EL (cell line): Measurements from ENCODE around the gene TBX1.
"Not testable (repeated sequence)": the region's sequence is repeated elsewhere in the genome, so short reads cannot be mapped to it uniquely, and the experiment has no call there.

Experiments
- DNase-seq: peaks from one replicate; pipeline ENCODE4 v3.0.0-alpha.2; 2016

The TBX1 gene

GRCh38 chr22:19723232-19723982, 37.2 kb upstream of the TBX1 start, which contains the start of gene GP1BB:
TSS of gene GP1BB (plus strand) at chr22:19723539. CDS start at chr22:19723570, 31 bp downstream.
- DNase-seq, result no peak

GRCh38 chr22:19723983-19724827, 36.4 kb upstream of the TBX1 start:
- no peak for DNase-seq

DNA sequence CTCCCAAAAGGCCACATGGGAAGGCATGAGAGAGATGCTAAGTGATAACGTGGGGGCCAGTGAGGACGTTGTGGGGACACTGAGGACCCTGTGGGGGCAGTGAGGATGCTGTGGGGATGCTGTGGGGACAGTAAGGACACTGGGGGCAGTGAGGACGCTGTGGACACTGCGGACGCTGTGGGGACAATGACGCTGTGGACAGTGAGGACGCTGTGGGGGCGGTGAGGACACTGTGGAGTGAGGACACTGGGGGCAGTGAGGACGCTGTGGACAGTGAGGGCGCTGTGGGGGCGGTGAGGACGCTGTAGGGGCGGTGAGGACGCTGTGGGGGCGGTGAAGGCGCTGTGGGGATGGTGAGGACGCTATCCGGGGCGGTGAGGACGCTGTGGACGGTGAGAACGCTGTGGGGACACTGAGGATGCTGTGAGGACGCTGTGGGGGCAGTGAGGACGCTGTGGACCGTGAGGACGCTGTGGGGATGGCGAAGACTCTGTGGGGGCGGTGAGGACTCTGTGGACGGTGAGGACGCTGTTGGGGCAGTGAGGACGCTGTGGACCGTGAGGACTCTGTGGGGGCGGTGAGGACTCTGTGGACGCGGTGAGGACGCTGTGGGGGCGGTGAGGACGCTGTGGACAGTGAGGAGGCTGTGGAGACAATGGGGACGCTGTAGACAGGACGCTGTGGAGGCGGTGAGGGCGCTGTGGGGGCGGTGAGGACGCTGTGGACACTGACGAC, 35.5 kb upstream of the TBX1 start:
- DNase-seq, result no peak

- DNase-seq, result not testable (repeated sequence)
These were observed 34.4 kb upstream of the TBX1 start for GRCh38 chr22:19726064-19726788.

- DNase-seq, result no peak
These were observed 33.0 kb upstream of the TBX1 start for GRCh38 chr22:19727310-19728150.

GRCh38 chr22:19728271-19728670, 32.3 kb upstream of the TBX1 start:
- DNase-seq, result no peak

- no peak for DNase-seq
These were observed 31.7 kb upstream of the TBX1 start for GRCh38 chr22:19728836-19729235.

- no peak for DNase-seq
These were observed 31.1 kb upstream of the TBX1 start for GRCh38 chr22:19729507-19729906.

GRCh38 chr22:19730198-19730597, 30.4 kb upstream of the TBX1 start:
- DNase-seq, result no peak

- peak; percentile 79 for DNase-seq
These were observed 29.8 kb upstream of the TBX1 start for GRCh38 chr22:19730655-19731360.

DNA sequence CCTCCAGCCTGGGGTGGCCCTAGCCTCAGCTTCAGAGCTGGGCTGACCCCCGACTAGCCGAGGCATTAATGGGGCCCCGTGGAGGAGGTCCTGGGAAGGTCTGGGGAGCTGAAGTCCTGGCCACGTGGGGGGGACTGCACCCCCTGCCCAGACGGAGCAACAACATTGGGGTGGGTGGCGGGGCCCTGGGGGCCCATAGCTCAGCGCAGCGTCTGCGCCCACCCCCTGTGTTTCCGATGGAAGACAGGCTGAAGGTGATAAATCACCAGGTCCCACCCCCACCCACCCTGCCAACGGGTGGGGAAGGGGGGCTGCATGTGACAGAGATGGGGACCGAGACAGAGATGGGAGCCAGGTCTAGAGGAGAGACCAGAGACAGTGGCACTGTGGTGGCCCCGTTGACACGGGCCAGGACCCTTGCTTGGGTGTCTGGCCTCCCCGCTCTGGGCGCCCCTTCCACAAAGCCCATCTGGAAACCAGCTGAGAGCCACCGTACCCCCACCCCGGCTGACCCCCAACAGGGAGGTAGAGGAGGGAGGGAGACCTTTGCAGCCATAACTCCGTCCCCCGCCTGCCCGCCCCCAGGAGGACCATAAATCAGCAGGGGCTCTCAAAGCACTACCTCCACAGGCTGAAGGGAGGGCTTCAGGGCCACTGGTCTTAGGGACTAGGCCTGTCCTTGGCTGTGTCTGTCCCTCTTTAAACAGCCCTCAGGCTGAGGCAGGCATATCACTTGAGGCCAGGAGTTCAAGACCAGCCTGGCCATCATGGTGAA, 29.0 kb upstream of the TBX1 start:
- DNase-seq, result no peak

DNA sequence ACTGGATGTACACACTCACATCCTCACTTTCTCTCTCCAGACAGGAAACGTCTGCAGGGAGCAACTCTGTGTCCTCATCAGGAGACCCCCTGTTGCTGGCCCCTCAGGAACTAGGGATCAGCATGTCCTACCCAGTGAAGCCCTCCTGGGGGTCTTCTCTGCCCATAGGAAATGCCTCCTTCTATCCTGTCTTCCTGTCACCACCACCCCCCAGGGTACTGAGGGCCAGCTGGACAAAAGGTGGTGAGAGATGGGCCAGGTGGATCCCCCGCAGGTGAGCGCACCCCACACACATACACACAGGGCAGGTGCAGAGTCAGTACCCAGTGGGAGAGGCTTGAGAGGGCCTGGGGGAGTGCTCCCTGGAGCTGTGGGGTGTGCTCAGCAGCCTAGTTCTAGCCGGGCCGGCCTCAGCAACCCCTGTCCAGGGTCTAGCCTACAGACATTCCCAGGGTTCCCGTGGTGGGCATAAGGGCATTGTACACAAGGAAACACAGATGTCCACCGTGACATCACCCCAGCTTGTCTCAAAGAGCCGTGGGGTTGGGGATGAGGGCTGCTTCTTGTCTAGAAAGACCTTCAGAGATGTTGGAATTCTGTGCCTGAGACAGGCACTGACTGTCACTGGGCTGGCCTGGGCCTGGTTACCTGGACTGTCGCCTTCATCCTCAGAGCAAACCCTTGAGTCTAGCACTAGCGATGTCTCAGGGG, 28.0 kb upstream of the TBX1 start:
- no peak for DNase-seq

DNA sequence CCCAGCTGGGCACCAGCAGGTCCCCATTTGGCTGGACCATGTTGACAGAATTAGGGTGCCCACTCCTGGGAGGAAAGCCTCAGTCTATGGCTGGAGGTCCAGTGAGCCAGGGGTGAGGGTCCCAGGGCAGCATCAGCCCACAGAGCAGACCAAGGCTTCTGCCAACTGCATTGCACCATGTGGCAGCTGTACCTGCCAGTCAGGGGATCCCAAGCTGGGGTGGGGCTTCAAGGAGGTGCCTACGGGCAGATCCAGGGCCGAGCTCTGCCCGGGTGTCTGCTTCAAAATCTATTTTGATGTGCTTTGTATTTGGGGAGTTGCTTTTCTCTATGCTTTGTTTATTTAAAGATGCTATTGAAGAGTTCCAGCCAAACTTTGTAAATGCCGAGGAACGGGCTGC, 26.8 kb upstream of the TBX1 start:
- DNase-seq, result no peak

- DNase-seq, result no peak
These were observed 26.4 kb upstream of the TBX1 start for GRCh38 chr22:19734163-19734562.

DNA sequence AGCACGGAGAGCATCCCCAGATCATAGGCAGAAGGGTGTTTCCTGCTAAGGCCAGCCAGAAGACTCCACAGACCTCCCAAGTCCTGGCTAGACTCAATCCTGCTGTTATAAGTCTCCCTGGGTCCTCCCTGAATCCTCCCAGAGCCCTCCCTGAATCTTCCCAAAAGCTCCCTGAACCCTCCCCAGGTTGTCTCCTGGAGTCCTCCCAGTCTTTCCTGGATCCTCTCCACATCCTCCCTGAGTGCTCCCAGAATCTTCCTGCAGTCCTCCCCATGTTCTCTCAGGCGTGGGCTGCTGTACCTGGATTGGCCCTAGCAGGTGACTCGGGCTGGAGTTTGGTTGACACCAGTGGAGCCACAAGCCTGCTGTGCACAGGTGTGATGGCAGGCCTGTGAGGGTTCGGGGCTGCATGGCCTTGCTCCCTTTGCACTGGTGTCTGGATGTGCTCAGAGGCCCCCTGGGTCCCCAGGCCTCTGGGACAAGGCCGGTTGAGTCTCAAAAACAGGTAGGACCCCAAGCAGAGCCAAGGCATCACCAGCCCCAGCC, 25.7 kb upstream of the TBX1 start:
- DNase-seq, result no peak

GRCh38 chr22:19735665-19736510, 24.7 kb upstream of the TBX1 start:
- DNase-seq, result no peak

DNA sequence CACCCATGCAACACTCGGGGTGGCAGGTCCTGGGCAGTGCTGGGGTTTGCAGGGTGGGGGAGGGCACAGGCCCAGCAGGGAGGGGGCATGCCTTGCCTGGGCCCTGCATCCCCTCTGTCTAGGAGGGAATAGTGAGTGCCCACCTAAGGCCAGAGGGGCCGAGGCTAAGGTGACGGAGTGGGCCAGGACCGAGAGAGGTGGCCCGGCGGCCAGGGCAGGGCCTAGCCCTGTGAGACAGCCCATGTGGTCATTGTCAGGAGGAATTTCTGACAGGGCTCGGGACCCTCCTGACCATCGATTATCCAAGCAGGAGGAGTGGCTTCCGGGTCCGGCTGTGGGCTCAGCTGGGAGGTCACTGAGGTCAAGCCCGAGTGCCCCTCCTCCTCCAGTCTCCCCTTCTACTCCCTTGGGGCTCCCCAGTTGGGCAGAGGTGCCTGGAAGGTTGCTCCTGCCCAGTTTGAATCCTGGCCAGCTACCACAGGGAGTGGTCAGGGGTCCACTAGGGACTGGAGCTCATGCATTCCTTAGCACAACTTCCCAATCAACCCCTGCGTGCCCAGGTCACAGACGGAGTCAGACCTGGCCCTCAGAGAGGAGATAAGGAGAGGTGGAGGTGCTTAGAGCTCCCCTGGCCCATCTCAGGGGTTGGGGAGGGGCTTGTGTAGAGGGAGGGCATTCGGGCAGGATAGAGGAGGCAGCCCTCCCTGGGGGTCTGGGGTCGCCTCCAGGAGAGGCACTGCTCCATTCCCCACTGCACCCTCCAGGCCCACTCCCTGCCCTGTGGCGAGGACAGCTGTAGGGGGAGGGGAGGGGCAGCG, 22.5 kb upstream of the TBX1 start:
- DNase-seq, result no peak
